GM21381 (cell line): Measurements from ENCODE around the gene RESP18.
"Not testable (repeated sequence)": the region's sequence is repeated elsewhere in the genome, so short reads cannot be mapped to it uniquely, and the experiment has no call there.

Experiments used
- ATAC-seq: cut with Tn5 transposase; IDR thresholded peaks from one replicate; pipeline ENCODE4 v1.9.1; 2021; ENCODE audit warnings: mild to moderate bottlenecking, moderate library complexity; ENCODE audit not compliant: unreplicated experiment

RESP18 gene

DNA sequence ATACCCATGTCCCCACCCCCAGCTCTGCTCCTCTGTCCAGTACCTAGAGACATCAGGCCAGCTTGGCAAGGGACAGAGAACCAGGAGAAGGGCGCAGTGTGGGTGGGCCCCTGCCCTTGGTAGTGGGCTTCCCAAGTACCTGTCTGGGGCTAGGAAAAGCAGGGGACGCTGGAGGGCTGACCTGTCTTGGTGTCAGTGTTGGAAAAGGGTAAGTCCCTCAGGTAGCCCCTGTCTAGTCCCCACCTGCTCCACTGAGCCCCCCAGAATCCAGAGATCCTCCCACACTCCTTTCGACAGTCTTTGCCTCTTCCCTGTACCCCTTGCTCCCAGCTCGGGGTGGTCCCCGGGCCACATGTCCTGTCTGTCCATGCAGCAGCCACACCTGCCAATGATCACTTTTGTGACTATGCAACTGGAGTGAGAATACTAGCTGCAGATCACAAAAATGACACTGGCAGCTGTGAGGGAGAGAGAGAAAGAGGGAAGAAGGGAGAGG is 38.8 kb downstream of the RESP18 start:
- no peak for ATAC-seq

- no peak for ATAC-seq
Measured at GRCh38 chr2:219292616-219293015, 39.9 kb downstream of the RESP18 start.

DNA sequence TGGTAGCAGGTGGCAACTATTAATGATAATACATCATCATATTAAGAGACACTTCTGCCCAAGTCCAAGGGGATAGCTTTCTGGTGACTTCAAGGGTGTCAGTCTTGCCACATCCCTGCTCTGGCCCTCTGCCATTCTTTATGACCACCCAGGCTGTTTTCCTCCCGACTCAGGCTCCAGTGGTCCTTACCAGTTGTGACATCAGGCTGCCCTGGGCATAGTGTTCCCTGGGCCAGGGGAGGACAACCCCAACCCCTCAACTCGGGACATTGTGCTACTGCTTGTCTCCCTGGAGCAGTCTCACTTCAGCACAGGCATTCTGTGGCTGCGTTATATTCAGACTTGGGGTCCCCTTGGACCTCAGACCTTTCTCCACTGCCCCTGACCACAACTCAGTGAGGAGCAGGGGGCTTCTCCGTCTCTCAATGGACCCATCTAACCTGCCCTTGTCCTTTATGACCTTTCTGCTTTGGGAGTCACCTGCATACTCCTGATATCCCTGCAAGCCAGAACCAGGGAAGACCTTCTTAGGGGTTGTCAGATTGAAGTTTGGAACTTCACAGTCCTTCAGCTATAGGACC is 40.5 kb downstream of the RESP18 start:
- ATAC-seq, result no peak

- no peak for ATAC-seq
Measured at GRCh38 chr2:219291394-219291793, 41.1 kb downstream of the RESP18 start.

GRCh38 chr2:219290381-219291171 is 42.0 kb downstream of the RESP18 start:
- no peak for ATAC-seq

- ATAC-seq, result no peak
Measured at GRCh38 chr2:219289537-219290361, 42.8 kb downstream of the RESP18 start.

DNA sequence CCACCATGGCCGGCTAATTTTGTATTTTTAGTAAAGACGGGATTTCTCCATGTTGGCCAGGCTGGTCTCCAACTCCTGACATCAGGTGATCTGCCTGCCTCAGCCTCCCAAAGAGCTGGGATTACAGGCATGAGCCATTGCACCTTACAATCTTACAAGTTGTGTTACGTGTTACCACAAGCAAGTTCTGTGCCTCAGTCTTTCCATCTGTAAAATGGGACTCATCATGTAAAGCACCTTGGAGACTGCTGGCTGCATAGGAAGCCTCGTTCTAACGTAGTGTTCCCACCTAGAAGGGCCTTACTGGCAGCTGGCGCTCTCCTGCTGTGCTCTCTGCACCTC is 43.4 kb downstream of the RESP18 start:
- ATAC-seq, result no peak

DNA sequence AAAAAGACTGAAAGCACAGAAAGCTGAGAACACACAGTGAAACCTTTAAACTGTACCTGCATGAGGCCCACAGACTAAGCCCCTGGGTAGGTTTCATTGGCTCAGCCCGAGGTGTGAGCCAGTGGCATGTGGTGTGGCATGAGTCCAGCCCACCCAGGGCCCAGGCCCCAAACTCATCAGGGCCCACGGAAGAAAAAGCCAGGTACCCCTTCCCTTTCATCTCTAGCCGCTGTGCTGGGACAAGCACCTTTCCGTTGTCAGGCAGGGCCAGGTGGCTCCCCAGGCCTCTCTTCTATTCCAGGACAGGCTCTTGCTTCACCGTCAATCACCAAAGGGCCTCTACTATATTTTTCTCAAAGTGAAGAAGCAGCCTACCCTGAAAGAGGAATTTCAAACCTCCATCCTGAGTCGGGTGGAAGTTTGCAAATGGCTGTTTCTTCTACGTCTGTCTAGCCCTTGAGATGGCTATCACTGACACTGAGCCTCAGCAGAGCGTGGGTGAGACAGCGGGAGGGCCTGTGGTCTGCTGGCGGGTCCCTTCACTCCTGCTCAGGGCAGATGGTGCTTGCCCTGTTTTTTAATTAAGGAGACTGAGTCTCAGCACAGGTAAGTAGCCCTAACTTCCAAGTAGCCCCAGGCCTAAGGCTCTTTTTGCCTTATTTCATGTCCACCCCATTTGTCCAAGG is 44.8 kb downstream of the RESP18 start:
- ATAC-seq, result no peak

- ATAC-seq, result not testable (repeated sequence)
Measured at GRCh38 chr2:219287116-219287440, 45.5 kb downstream of the RESP18 start.

- no peak for ATAC-seq
Measured at GRCh38 chr2:219286436-219287115, 46.0 kb downstream of the RESP18 start.

GRCh38 chr2:219285894-219286425 is 46.6 kb downstream of the RESP18 start:
- ATAC-seq, result no peak

GRCh38 chr2:219285373-219285735 is 47.2 kb downstream of the RESP18 start:
- no peak for ATAC-seq

DNA sequence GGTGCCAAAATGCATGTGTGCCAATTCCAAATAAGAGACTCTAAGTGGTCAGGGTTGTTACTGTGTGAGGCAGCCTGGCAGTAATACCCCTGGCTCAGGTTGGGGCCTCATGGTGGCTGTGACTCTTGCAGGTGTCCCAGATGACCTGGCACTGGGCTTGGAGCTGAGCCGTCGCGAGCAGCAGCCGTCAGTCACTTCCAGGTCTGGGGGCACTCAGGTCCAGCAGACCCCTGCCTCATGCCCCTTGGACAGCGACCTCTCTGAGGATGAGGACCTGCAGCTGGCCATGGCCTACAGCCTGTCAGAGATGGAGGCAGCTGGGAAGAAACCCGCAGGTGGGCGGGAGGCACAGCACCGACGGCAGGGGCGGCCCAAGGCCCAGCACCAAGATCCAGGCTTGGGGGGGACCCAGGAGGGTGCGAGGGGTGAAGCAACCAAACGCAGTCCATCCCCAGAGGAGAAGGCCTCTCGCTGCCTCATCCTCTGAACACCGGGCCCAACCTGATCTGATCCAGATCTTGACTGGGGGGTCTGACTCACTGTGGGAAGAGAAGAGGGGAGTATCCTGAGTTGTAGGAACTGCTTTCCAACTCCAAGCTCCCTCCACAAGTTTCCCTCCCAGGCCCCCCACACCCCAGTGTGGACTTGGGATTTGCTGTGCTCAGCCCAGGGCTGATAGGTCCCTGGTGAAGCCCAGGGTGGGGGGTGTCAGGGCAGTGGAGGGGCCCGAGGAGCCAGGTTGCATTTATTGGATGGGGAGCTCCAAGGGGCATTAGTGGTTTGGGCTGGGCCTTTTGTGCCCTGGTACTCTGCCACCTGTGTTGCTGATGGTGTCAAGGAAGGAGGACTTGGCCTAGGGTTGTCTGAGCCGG is 47.8 kb downstream of the RESP18 start:
- ATAC-seq, result no peak

DNA sequence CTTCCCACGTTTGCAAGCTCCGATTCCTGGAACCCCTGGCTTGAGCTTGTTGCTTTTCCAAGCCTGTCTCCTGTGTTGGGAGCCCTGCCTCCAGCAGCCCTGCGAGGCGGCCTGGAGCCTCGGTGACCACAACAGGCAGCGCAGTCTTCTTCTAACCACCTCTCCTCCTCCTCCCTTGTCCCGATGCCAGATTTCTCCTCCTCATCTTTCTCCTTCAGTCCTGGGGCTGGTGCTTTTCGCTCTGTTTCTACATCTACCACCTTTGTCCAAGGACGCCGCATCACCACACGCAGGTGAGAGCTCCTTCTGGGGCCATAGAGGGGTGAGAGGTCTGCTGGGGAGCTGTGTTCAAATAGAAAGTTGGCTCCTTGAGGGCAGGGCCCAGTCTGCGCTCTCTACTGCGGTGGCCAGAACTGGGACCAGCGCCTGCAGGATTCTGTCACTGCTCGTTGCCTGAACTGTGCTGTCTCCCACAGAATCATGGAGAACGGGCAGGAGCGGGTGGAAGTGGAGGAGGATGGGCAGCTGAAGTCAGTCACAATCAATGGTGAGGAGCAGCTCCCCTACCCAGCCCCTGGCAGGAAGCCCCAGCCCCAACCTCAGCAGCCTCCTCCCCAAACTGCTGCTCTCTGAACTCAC is 49.5 kb downstream of the RESP18 start:
- ATAC-seq, result no peak

- ATAC-seq, result no peak
Measured at GRCh38 chr2:219282375-219282774, 50.2 kb downstream of the RESP18 start.

- no peak for ATAC-seq
Measured at GRCh38 chr2:219281588-219281987, 51.0 kb downstream of the RESP18 start.

- no peak for ATAC-seq
Measured at GRCh38 chr2:219280651-219281050, 51.9 kb downstream of the RESP18 start.

GRCh38 chr2:219279916-219280516 is 52.5 kb downstream of the RESP18 start:
- no peak for ATAC-seq
